Muscle of leg (tissue), 11 donors: ENCODE measurements around the gene THEM4. TPM values are rescaled to one million over a fixed set of nuclear protein-coding genes. Genes with fewer than 3 reads are reported as not detected.
"Not testable (repeated sequence)": the region's sequence is repeated elsewhere in the genome, so short reads cannot be mapped to it uniquely, and the experiment has no call there.

ENCODE experiments used
- DNase-seq: peaks from one replicate; pipeline ENCODE4 v3.0.0; 2013
- H3K27ac ChIP-seq: one replicate; pipeline ENCODE4 v1.5.1; 2013; ENCODE audit warnings: mild to moderate bottlenecking, low read length, control low read depth
- H3K27me3 ChIP-seq: one replicate; pipeline ENCODE4 v1.6.1; 2013; ENCODE audit warnings: low read length; ENCODE audit not compliant: control insufficient read depth, insufficient read depth
- H3K36me3 ChIP-seq: one replicate; pipeline ENCODE4 v1.6.1; 2013; ENCODE audit warnings: low read length; ENCODE audit not compliant: control insufficient read depth, insufficient read depth
- H3K4me1 ChIP-seq: one replicate; pipeline ENCODE4 v1.6.1; 2013; ENCODE audit warnings: low read length; ENCODE audit not compliant: control insufficient read depth, insufficient read depth
- H3K4me3 ChIP-seq: one replicate; pipeline ENCODE4 v1.5.1; 2013; ENCODE audit warnings: low read length, control low read depth
- H3K9me3 ChIP-seq: replicated peaks from 2 replicates; pipeline ENCODE4 v1.6.1; 2013; ENCODE audit warnings: low read depth, low read length; ENCODE audit not compliant: control insufficient read depth
- WGBS: methylation state at CpG from one replicate; pipeline ENCODE4 v1.1.5; 2013; ENCODE audit warnings: missing lambda C conversion rate; ENCODE audit not compliant: insufficient coverage; 5-methylcytosine and 5-hydroxymethylcytosine counted together
- polyA plus RNA-seq, 8 donors: library from polyadenylated mRNA; unstranded; fragments of 120-200 nt; gene quantifications; one replicate each; pipeline versions ENCODE4 v1.2.1 to v1.2.3, GENCODE V29; 2013; ENCODE audit warnings: inconsistent platforms in 1 of 8, low replicate concordance in 1 of 8; ENCODE audit not compliant: insufficient read length in 8 of 8, insufficient read depth in 1 of 8
- total RNA-seq: library from RNA; stranded (reverse); fragments of 120-200 nt; gene quantifications from one replicate; pipeline ENCODE4 v1.2.4, GENCODE V29; 2013

Gene THEM4
- total and polyA plus RNA-seq, 9 donors: 9.5 to 19.0 (median 11.0) TPM

GRCh38 chr1:151915061-151915686 lies 5.9 kb upstream of the THEM4 start:
- peaks cover 2% of the 10 kb centered on the region for H3K27me3 ChIP-seq
- no peak overlapping the region for H3K4me3 ChIP-seq
- no peaks in the 10 kb centered on the region for H3K9me3 ChIP-seq
- no peak for DNase-seq
- no peak overlapping the region for H3K27ac ChIP-seq
- H3K4me1 ChIP-seq: no peaks in the 10 kb centered on the region
- no CpG with 5 or more reads among the region's 1 CpG for WGBS
- H3K36me3 ChIP-seq: no peaks in the 10 kb centered on the region

- Histone ChIP-seq H3K4me3 (no peak overlapping the region), H3K36me3 (no peaks in the 10 kb centered on the region), H3K4me1 (no peaks in the 10 kb centered on the region), H3K27ac (no peak overlapping the region), H3K27me3 (peaks cover 2% of the 10 kb centered on the region), H3K9me3 (no peaks in the 10 kb centered on the region)
- no CpG with 5 or more reads among the region's 2 CpGs for WGBS
- DNase-seq: no peak
Measured at GRCh38 chr1:151914076-151914475, 4.8 kb upstream of the THEM4 start.

DNA sequence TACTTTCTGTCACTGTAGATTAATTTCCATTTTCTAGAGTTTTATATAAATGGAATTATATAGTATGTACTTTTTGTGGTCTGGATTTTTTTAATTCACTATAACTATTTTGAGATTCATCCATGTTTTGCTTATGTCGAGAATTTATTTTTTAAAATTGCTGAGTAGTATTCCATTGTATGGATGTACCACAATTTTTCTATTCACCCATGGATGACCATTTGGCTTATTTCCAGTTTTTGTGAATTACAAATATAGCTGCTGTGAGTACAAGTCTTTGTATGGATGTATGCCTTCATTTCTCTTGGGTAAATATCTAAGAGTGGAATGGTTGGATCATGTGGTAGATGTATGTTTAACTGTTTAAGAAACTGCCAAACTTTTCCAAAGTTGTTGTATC lies 3.7 kb upstream of the THEM4 start:
- no peaks in the 10 kb centered on the region for H3K4me1 ChIP-seq
- WGBS: no CpG with 5 or more reads among the region's 1 CpG
- no peak for DNase-seq
- H3K9me3 ChIP-seq: peaks cover 3% of the 10 kb centered on the region
- H3K36me3 ChIP-seq: no peaks in the 10 kb centered on the region
- no peak overlapping the region for H3K4me3 ChIP-seq
- peaks cover 2% of the 10 kb centered on the region for H3K27me3 ChIP-seq
- no peak overlapping the region for H3K27ac ChIP-seq

DNA sequence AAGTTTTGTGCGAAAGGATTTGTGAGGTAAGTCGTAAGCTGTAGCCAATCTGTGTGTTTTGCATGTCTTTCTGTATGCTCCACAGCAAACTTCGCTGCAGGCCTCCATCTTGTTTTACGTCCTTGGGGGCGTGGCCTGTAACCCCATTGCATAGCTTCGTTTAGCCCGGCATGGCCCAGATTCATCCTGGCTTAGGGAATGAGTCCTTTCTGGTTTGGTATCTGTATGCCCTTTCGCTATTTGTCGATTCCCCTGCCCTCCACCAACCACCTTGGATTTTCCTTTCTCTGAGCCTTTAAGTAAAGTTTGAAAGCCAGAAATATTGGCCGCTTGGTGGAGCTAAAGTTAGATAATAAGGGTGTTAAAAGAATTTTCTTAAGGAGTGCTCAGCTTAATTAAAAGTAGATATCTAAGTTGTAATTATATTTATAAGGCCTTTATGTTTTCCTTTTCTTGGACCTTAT lies 1.1 kb downstream of the THEM4 start:
- Histone ChIP-seq H3K27ac (no peak overlapping the region), H3K27me3 (no peaks in the 10 kb centered on the region), H3K4me3 (no peak overlapping the region), H3K4me1 (no peaks in the 10 kb centered on the region), H3K36me3 (peaks cover 5% of the 10 kb centered on the region), H3K9me3 (peaks cover 9% of the 10 kb centered on the region)
- DNase-seq: no peak
- WGBS: 100% methylated on average over 5 of the region's 10 CpGs

DNA sequence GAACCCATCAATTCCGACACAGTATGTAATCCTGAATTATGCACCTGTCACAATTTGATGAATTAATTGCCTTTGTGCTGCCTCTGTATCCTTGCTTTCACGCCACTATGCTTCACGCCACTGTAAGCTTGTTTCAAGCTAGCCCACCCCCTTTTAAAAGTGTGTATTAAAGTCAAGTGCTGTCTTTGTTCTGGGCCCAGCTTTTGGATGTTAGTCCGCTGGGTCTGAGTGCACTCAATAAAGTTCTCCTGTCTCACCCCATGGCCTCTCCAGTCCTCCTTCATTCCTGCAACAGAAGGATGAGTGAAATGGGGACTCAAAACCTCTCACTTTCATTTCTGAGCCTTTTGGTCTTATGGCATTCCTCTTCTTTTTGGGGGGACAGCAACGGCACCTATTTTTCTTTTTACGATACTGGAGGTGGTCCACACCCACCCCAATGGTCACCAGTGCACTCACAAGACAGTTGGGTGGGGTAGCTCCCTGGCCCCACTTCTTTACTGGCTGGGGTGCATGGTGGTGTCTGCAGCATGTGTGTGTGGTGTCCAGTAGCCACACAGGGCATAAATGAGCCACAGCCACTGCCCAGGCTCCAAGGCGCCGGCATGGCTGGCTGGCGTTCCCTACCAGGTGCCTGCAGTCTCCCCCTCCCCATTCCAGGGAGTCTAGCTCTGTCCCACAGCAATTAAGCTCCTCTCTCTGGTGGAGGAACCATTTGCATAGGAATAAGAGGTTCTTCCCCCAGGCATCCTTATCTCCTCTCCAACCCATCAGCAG lies 1.8 kb downstream of the THEM4 start:
- no peak overlapping the region for H3K27ac ChIP-seq
- peaks cover 9% of the 10 kb centered on the region for H3K9me3 ChIP-seq
- H3K4me3 ChIP-seq: no peak overlapping the region
- peaks cover 5% of the 10 kb centered on the region for H3K36me3 ChIP-seq
- no peak for DNase-seq
- no peaks in the 10 kb centered on the region for H3K4me1 ChIP-seq
- H3K27me3 ChIP-seq: no peaks in the 10 kb centered on the region
- 100% methylated on average over 1 of the region's 9 CpGs for WGBS

- not testable (repeated sequence) for H3K27me3 ChIP-seq, H3K36me3 ChIP-seq, DNase-seq, H3K4me1 ChIP-seq, H3K4me3 ChIP-seq, H3K27ac ChIP-seq
- WGBS: 94% methylated on average over 11 of the region's 14 CpGs
- peaks cover 16% of the 10 kb centered on the region for H3K9me3 ChIP-seq
Measured at GRCh38 chr1:151906324-151906645, 3.0 kb downstream of the THEM4 start.

- H3K36me3 ChIP-seq, H3K27me3 ChIP-seq, H3K27ac ChIP-seq, H3K4me3 ChIP-seq, DNase-seq, H3K4me1 ChIP-seq: not testable (repeated sequence)
- 88% methylated on average over 19 of the region's 22 CpGs for WGBS
- H3K9me3 ChIP-seq: peaks cover 16% of the 10 kb centered on the region
Measured at GRCh38 chr1:151905443-151906323, 3.6 kb downstream of the THEM4 start.

DNA sequence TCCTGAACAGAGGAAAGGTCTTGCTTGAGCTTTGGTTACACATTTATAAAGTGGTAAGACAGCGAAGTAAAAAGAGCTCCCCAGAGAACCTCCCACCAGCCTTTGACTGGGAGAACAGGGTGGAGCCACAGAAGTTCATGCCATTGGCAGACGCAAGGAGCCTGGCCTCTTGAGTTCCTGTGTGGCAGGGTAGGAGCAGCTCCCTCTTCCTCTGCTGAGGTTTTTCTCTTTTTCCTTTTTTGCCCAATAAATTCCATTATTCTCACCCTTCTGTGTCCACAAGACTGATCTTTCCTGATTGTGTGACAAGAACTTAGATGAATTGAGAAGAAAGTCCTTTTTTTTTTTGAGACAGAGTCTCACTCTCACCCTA lies 4.3 kb downstream of the THEM4 start:
- H3K27me3 ChIP-seq: no peaks in the 10 kb centered on the region
- peaks cover 5% of the 10 kb centered on the region for H3K36me3 ChIP-seq
- 80% methylated on average over 1 of the region's 2 CpGs for WGBS
- no peak for DNase-seq
- peaks cover 19% of the 10 kb centered on the region for H3K9me3 ChIP-seq
- H3K4me3 ChIP-seq: no peak overlapping the region
- no peaks in the 10 kb centered on the region for H3K4me1 ChIP-seq
- H3K27ac ChIP-seq: no peak overlapping the region

DNA sequence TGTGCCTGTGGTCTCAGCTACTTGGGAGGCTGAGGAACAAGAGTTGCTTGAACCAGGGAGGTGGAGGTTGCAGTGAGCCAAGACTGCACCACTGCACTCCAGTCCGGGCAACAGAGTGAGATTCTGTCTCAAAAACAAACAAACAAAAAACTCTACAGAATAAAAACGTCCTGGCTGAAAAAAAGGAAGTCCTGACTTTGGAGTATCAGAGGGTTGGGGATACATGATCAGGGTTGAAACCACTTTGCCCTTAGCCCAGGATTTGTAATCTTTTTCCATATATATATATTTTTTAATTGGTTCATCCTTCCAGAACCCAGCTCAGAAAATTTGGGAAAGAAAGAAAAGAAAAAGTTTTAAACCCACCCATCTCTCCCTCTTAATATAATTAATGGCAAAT lies 6.5 kb downstream of the THEM4 start:
- H3K4me1 ChIP-seq: no peaks in the 10 kb centered on the region
- peaks cover 15% of the 10 kb centered on the region for H3K9me3 ChIP-seq
- no peak overlapping the region for H3K4me3 ChIP-seq
- peaks cover 5% of the 10 kb centered on the region for H3K36me3 ChIP-seq
- H3K27ac ChIP-seq: no peak overlapping the region
- no peak for DNase-seq
- H3K27me3 ChIP-seq: no peaks in the 10 kb centered on the region
- WGBS: no CpG with 5 or more reads among the region's 2 CpGs

GRCh38 chr1:151900804-151901203 lies 8.5 kb downstream of the THEM4 start:
- 73% methylated on average over 2 of the region's 3 CpGs for WGBS
- H3K4me1 ChIP-seq, H3K9me3 ChIP-seq, DNase-seq, H3K27ac ChIP-seq, H3K27me3 ChIP-seq, H3K4me3 ChIP-seq, H3K36me3 ChIP-seq: not testable (repeated sequence)
